ENCODE results near the gene FLNB. TPM values are rescaled to one million over a fixed set of nuclear protein-coding genes. Genes with fewer than 3 reads are reported as not detected.

The FLNB gene
- total and polyA plus RNA-seq, 8 donors, result 85.2 to 152 (median 102) TPM

DNA sequence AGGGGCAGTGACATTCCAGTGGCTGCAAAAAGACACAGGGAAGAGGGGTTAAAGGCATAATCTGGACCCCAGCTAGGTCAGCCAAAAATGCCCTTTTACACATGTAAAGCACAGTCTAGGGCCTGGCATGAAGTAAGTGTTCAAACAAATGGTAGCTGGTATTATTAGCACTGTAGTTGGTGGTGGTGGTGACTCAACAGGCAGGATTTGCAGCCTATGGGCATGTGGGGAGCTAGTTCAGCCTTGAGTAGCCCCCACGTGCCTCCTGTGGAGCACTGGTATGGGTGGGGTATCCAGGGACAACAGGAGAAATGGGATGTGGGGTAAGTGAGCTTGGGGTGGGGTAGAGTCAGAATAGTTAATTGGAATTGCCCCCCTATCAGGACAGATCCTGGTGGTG lies 175.0 kb downstream of the FLNB start:
- TF ChIP-seq, protein P1, sequence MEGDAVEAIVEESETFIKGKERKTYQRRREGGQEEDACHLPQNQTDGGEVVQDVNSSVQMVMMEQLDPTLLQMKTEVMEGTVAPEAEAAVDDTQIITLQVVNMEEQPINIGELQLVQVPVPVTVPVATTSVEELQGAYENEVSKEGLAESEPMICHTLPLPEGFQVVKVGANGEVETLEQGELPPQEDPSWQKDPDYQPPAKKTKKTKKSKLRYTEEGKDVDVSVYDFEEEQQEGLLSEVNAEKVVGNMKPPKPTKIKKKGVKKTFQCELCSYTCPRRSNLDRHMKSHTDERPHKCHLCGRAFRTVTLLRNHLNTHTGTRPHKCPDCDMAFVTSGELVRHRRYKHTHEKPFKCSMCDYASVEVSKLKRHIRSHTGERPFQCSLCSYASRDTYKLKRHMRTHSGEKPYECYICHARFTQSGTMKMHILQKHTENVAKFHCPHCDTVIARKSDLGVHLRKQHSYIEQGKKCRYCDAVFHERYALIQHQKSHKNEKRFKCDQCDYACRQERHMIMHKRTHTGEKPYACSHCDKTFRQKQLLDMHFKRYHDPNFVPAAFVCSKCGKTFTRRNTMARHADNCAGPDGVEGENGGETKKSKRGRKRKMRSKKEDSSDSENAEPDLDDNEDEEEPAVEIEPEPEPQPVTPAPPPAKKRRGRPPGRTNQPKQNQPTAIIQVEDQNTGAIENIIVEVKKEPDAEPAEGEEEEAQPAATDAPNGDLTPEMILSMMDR (IDR thresholded peaks at IDR 0.05), result no peak
- intact Hi-C loops (cut with DNase I), result loop anchor here (5.0 to 10.0 kb wide), 3 partner anchors 112 to 232 kb away; no protein-coding TSS in a partner anchor
- 69 to 85% methylated on average over 1 of the region's 1 CpG for WGBS, 2 donors
- Histone ChIP-seq H3K36me3 (no peaks in the 10 kb centered on the region), H3K9me3 (no peaks in the 10 kb centered on the region), H3K27ac (no peak overlapping the region), H3K4me1 (peaks cover 0 to under 1% (median 0%) of the 10 kb centered on the region in 3 donors), H3K4me3 (no peak overlapping the region), H3K27me3 (no peaks in the 10 kb centered on the region)
- DNase-seq (no peak), ATAC-seq (no peak), FAIRE-seq (no peak)

GRCh38 chr3:58183891-58184290 lies 175.7 kb downstream of the FLNB start:
- intact Hi-C loops (cut with DNase I), result loop anchor here (5.0 to 10.0 kb wide), 3 partner anchors 111 to 231 kb away; no protein-coding TSS in a partner anchor
- Histone ChIP-seq H3K27me3 (no peaks in the 10 kb centered on the region), H3K4me1 (no peaks in the 10 kb centered on the region), H3K27ac (no peak overlapping the region), H3K9me3 (no peaks in the 10 kb centered on the region), H3K4me3 (no peak overlapping the region), H3K36me3 (no peaks in the 10 kb centered on the region)
- TF ChIP-seq, protein P1 (IDR thresholded peaks at IDR 0.05), result no peak
- DNase-seq (no peak), ATAC-seq (no peak), FAIRE-seq (no peak)
- 72 to 84% methylated on average over 12 of the region's 12 CpGs for WGBS, 2 donors

DNA sequence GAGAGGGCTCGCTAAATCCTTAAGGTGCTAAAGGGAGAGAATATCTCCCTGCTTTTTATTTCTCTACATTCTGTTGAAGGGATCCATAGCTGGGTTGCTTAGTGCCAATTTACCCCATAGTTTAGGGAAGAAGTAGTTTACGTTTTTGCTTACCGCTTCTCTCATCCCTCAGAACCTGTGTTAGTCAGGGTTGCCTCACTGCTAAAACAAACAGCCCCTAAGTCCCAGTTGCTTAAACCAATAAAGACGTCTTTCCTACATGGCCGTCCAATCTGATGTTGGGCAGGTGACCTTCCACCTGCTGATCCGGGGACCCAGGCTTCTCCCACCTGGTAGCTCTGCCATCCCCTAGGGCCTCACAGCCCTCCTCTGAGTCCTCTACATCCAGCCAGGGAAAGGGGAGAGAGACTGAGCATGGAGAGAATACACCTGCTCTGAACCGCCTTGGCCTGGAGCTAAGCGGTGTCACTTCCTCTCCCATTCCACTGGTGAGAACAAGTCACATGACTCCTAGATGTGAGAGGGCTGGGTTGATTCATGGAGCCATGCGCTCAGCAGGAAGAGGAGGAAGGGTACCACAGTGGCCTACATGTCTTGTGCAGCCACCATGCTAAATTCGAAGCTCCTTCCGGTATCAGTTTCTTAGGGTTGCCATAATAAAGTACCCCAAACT lies 176.2 kb downstream of the FLNB start:
- TF ChIP-seq, protein P1 (IDR thresholded peaks at IDR 0.05), result no peak

GRCh38 chr3:58184982-58185360 lies 176.7 kb downstream of the FLNB start:
- H3K27ac ChIP-seq, result no peak overlapping the region
- intact Hi-C loops (cut with DNase I), result loop anchor here (5.0 to 10.0 kb wide), 3 partner anchors 110 to 230 kb away; no protein-coding TSS in a partner anchor
- ATAC-seq, result no peak
- no peaks in the 10 kb centered on the region for H3K9me3 ChIP-seq
- FAIRE-seq, result no peak
- H3K4me1 ChIP-seq, result no peaks in the 10 kb centered on the region
- WGBS, 2 donors, result 82 to 89% methylated on average over 7 of the region's 7 CpGs
- TF ChIP-seq, protein P1 (IDR thresholded peaks at IDR 0.05), result no peak
- no peaks in the 10 kb centered on the region for H3K27me3 ChIP-seq
- no peak overlapping the region for H3K4me3 ChIP-seq
- no peaks in the 10 kb centered on the region for H3K36me3 ChIP-seq
- no peak for DNase-seq

More for the DNA sequence above, 176.2 kb downstream of the FLNB start:
- FAIRE-seq (no peak), DNase-seq (no peak), ATAC-seq (no peak)
- 86 to 91% methylated on average over 11 of the region's 11 CpGs for WGBS, 2 donors
- Histone ChIP-seq H3K27me3 (no peaks in the 10 kb centered on the region), H3K36me3 (no peaks in the 10 kb centered on the region), H3K4me1 (no peaks in the 10 kb centered on the region), H3K4me3 (no peak overlapping the region), H3K9me3 (no peaks in the 10 kb centered on the region), H3K27ac (no peak overlapping the region)
- intact Hi-C loops (cut with DNase I), result loop anchor here (5.0 to 10.0 kb wide), 3 partner anchors 110 to 230 kb away; no protein-coding TSS in a partner anchor

- Histone ChIP-seq H3K36me3 (no peaks in the 10 kb centered on the region), H3K27ac (no peak overlapping the region), H3K27me3 (no peaks in the 10 kb centered on the region), H3K4me3 (no peak overlapping the region), H3K9me3 (no peaks in the 10 kb centered on the region), H3K4me1 (no peaks in the 10 kb centered on the region)
- FAIRE-seq (no peak), DNase-seq (peak in 1 of 6 donors; percentile 21), ATAC-seq (no peak)
- TF ChIP-seq, protein P1 (IDR thresholded peaks at IDR 0.05), result no peak
- intact Hi-C loops (cut with DNase I), result loop anchor here in 2 of 3 donors (5.0 to 10.0 kb wide), 3 partner anchors 107 to 227 kb away; no protein-coding TSS in a partner anchor
- 63 to 71% methylated on average over 6 of the region's 6 CpGs for WGBS, 2 donors
Observed at GRCh38 chr3:58188173-58188564, 179.9 kb downstream of the FLNB start.

All from pancreas (tissue), 10 donors.